Osteoblast (primary cell): ENCODE data around the gene E2F8. TPM values are rescaled to one million over a fixed set of nuclear protein-coding genes. Genes with fewer than 3 reads are reported as not detected.
A peak's percentile ranks its signal among the peaks of the same experiment; 100 is the strongest.

Source experiments
- DNase-seq: peaks from one replicate; pipeline ENCODE4 v3.0.0; 2011; ENCODE audit warnings: low spot score, mixed read lengths; ENCODE audit not compliant: insufficient read length; ENCODE audit errors: missing footprints
- H2AFZ ChIP-seq: 2 replicates; pipeline ENCODE4 v1.6.0; 2011; ENCODE audit warnings: mild to moderate bottlenecking, low read length
- H3K27ac ChIP-seq: 2 replicates; pipeline ENCODE4 v1.5.1; 2011; ENCODE audit warnings: mild to moderate bottlenecking, low read depth, low read length, moderate library complexity
- H3K27me3 ChIP-seq: 2 replicates; pipeline ENCODE4 v1.6.0; 2012; ENCODE audit warnings: mild to moderate bottlenecking, control low read depth, inconsistent platforms, low read length, moderate library complexity; ENCODE audit not compliant: insufficient read depth
- H3K36me3 ChIP-seq: 2 replicates; pipeline ENCODE4 v1.5.1; 2011; ENCODE audit warnings: mild to moderate bottlenecking, low read length, control low read depth, moderate library complexity; ENCODE audit not compliant: insufficient read depth
- H3K4me1 ChIP-seq: 2 replicates; pipeline ENCODE4 v1.5.1; 2011; ENCODE audit warnings: mild to moderate bottlenecking, low read length, control low read depth, moderate library complexity; ENCODE audit not compliant: insufficient read depth
- H3K4me2 ChIP-seq: 2 replicates; pipeline ENCODE4 v1.6.0; 2011; ENCODE audit warnings: mild to moderate bottlenecking, low read length; ENCODE audit not compliant: insufficient read depth
- H3K4me3 ChIP-seq: fragments of 200-600 bp; sonication (generic); 3 replicates; pipeline ENCODE4 v1.5.1; 2012; ENCODE audit warnings: mild to moderate bottlenecking, low read length, inconsistent platforms; ENCODE audit not compliant: insufficient read depth
- H3K79me2 ChIP-seq: 2 replicates; pipeline ENCODE4 v1.6.0; 2012; ENCODE audit warnings: mild to moderate bottlenecking, low read length, control low read depth, inconsistent platforms; ENCODE audit not compliant: insufficient read depth
- H3K9me3 ChIP-seq: 2 replicates; pipeline ENCODE4 v1.5.1; 2011; ENCODE audit warnings: low read depth, low read length, control low read depth
- H4K20me1 ChIP-seq: 2 replicates; pipeline ENCODE4 v1.6.0; 2012; ENCODE audit warnings: mild to moderate bottlenecking, low read length, control low read depth; ENCODE audit not compliant: insufficient read depth
- total RNA-seq: library from RNA; depleted of rRNA; stranded (reverse); fragments of >200 nt; gene quantifications from 2 replicates; pipeline ENCODE4 v1.2.3, GENCODE V29; 2012
- TF ChIP-seq, protein P1 (sequence below): IDR thresholded peaks from 2 replicates; pipeline ENCODE4 v1.5.1; 2011; ENCODE audit warnings: mild to moderate bottlenecking, low read depth, low read length, moderate library complexity; ENCODE audit errors: extremely low read depth

The E2F8 gene
- total RNA-seq, 1 donor, result 0.36 TPM

DNA sequence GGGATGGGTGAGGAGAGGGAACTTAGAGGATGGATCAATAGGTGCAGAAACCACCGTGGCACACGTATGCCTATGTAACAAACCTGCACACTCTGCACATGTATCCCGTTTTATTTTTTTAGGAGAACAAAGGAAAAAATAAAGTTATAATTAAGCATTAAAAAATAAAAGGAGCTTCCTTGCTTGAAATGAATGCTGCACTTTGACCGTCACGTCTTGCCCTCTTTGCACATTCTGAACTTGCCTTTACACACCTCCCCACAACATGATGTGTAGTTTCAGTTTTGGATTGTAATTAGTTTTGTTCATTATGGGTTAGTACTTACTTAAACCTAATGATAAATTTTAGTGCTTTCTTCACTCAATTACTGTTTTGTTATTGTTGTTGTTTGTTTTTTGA lies 35.9 kb downstream of the E2F8 start:
- Histone ChIP-seq H3K9me3 (no peaks in the 10 kb centered on the region), H3K4me2 (no peak overlapping the region), H3K4me1 (peaks cover 22% of the 10 kb centered on the region), H4K20me1 (no peaks in the 10 kb centered on the region), H3K36me3 (no peaks in the 10 kb centered on the region), H3K79me2 (no peaks in the 10 kb centered on the region), H3K4me3 (no peak overlapping the region), H3K27ac (no peak overlapping the region), H3K27me3 (peaks cover 37% of the 10 kb centered on the region), H2AFZ (no peak overlapping the region)
- TF ChIP-seq, protein P1, sequence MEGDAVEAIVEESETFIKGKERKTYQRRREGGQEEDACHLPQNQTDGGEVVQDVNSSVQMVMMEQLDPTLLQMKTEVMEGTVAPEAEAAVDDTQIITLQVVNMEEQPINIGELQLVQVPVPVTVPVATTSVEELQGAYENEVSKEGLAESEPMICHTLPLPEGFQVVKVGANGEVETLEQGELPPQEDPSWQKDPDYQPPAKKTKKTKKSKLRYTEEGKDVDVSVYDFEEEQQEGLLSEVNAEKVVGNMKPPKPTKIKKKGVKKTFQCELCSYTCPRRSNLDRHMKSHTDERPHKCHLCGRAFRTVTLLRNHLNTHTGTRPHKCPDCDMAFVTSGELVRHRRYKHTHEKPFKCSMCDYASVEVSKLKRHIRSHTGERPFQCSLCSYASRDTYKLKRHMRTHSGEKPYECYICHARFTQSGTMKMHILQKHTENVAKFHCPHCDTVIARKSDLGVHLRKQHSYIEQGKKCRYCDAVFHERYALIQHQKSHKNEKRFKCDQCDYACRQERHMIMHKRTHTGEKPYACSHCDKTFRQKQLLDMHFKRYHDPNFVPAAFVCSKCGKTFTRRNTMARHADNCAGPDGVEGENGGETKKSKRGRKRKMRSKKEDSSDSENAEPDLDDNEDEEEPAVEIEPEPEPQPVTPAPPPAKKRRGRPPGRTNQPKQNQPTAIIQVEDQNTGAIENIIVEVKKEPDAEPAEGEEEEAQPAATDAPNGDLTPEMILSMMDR, result no peak
- no peak for DNase-seq

DNA sequence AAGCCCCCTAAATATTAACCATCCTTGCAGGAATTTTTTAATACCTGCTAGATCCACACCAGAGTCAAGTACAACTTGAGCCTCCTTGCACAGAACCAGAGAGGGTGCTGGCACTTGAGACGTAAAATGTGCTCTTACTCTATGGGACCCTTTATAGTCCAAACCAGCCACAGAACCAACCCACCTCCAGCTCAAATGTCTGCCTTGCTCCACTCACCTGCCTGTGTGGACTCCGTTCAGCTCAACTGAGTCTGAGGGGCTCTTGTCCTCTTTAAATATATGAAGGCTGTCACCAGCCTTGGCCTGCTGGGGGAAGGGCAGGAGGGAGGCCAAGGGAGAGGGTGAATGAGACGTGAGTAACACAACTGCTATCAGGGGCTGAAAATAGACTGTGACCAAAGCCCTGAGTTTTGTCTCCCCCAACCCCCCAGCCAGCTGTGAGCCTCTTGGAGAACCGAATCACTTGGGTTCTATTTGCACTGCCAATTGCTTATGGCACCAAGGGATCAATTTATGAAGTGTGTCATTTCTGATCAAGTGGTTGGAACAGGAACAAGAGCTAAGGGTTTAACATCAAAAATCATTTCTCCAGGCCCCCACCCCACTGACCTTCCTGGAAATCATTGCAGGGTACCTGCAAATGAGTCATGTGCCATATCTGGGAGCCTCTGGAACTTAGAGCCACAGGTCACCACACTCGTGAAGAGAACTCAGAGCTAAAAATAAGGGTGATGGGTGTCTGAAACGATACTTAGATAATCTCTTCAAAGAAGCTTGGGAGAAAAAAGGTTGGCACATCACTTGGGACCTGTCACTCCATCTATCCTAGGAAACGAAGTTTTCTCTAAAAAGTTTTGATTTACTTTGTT lies 38.8 kb downstream of the E2F8 start, which contains the start of gene CSRP3:
Gene CSRP3, minus strand, starts transcription at position 247 of the 869 bp plus-strand sequence. CDS start 9,535 bp downstream, outside the sequence.
- Histone ChIP-seq H4K20me1 (no peaks in the 10 kb centered on the region), H3K4me1 (peaks cover 19% of the 10 kb centered on the region), H3K9me3 (no peaks in the 10 kb centered on the region), H3K36me3 (no peaks in the 10 kb centered on the region), H3K4me2 (peak within 1 kb of the TSS; percentile 64), H3K27me3 (peaks cover 25% of the 10 kb centered on the region), H3K79me2 (no peaks in the 10 kb centered on the region), H3K4me3 (peak within 1 kb of the TSS; percentile 32), H3K27ac (no peak within 1 kb of the TSS), H2AFZ (no peak within 1 kb of the TSS)
- TF ChIP-seq, protein P1, result no peak
- no peak for DNase-seq

DNA sequence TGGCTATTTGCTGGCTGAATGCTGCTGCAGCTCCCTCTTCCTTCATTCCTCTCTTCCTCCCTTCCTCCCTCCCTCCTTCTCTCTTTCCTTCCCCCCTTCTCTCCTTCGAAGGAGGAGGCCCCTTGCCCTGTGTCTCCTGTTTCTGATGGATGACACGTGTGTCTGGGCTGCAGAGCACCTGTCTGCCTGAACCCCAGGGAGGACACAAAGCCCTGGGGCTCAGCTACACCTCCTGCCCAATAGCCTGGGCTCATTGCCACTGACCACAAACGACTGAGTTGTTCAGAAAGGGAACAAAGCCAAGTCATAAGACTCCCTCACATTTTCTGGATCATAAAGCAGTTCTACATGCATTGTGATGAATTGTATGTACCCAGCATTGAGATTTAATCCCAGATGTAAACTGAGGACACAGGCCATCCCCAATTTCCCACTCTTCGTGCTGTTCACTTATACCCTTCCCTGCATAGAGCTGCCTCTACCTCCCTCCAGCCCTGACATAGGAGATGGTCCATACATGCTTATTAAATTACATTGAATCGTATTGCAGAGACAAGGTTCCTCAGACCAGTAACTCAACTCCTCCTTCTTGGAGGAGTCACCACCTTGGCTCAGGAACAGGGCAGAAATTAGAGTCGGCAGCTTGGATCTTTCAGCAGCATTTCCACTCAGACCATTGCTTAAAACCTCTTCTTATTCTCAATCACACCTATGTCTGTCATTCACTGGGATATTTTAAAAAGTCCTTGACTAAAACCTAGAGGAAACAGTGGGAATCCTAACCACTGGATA lies 40.1 kb downstream of the E2F8 start:
- Histone ChIP-seq H3K36me3 (no peaks in the 10 kb centered on the region), H3K27me3 (peaks cover 15% of the 10 kb centered on the region), H3K9me3 (no peaks in the 10 kb centered on the region), H3K4me2 (peak overlapping the region; percentile 64), H2AFZ (no peak overlapping the region), H3K4me1 (peaks cover 19% of the 10 kb centered on the region), H3K79me2 (no peaks in the 10 kb centered on the region), H4K20me1 (no peaks in the 10 kb centered on the region), H3K27ac (no peak overlapping the region), H3K4me3 (peak overlapping the region; percentile 32)
- DNase-seq, result peak; percentile 78
- TF ChIP-seq, protein P1, result no peak

DNA sequence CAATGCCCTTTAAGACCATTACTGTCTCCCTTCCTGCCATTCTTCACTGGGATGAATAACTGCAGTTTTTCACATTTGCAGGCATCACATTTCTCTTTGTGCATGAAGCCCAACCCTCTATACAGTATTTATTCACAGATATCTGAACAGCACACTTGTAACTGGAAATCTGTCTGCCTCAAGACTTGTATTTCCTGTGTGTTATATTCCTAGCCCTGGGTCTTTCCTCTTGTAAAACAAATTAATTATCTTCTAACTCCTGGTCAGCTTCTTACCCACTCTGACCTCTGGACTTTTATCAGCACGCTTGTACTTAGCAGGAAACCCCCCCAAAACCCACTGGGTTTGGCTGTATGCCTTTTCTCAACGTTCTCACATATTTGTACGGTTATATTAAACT lies 41.0 kb downstream of the E2F8 start:
- H3K4me2 ChIP-seq, result no peak overlapping the region
- peaks cover 15% of the 10 kb centered on the region for H3K27me3 ChIP-seq
- H3K4me3 ChIP-seq, result no peak overlapping the region
- no peaks in the 10 kb centered on the region for H4K20me1 ChIP-seq
- TF ChIP-seq, protein P1, result no peak
- no peak for DNase-seq
- no peak overlapping the region for H2AFZ ChIP-seq
- H3K36me3 ChIP-seq, result no peaks in the 10 kb centered on the region
- H3K79me2 ChIP-seq, result no peaks in the 10 kb centered on the region
- H3K27ac ChIP-seq, result no peak overlapping the region
- no peaks in the 10 kb centered on the region for H3K9me3 ChIP-seq
- peaks cover 19% of the 10 kb centered on the region for H3K4me1 ChIP-seq
